Mammary epithelial cell (primary cell): ENCODE measurements around the gene MTERF1.

Experiments
- CTCF ChIP-seq, 2 donors: IDR thresholded peaks in 1 of 2; conservative IDR thresholded peaks in 1 of 2; 2 replicates each; pipeline ENCODE4 v1.5.1; 2011 to 2012; ENCODE audit warnings: inconsistent platforms in 2 of 2, low read length in 2 of 2, mild to moderate bottlenecking in 2 of 2, control low read depth in 1 of 2, low read depth in 1 of 2; ENCODE audit not compliant: insufficient read depth in 1 of 2; ENCODE audit errors: extremely low read depth in 1 of 2
- EZH2 ChIP-seq: IDR thresholded peaks from 2 replicates; pipeline ENCODE4 v1.6.1; 2012; ENCODE audit warnings: low read length, inconsistent platforms, borderline replicate concordance

- TF ChIP-seq CTCF (conservative IDR thresholded peaks at IDR 0.05 in 1 of 2, IDR thresholded peaks at IDR 0.05 in 1 of 2; ENCODE audit: extremely low read depth in 1 of 2, insufficient read depth in 1 of 2, low read depth in 1 of 2, low read length in 2 of 2) (no peak), EZH2 (no peak)
Measured at GRCh38 chr7:91850455-91850854, 30.0 kb downstream of the MTERF1 start.
